GM21619 (cell line): ENCODE data around the gene POLR2A.
"Not testable (repeated sequence)": the region's sequence is repeated elsewhere in the genome, so short reads cannot be mapped to it uniquely, and the experiment has no call there.

Experiments used
- ATAC-seq: cut with Tn5 transposase; IDR thresholded peaks from one replicate; pipeline ENCODE4 v1.9.1; 2021; ENCODE audit not compliant: unreplicated experiment

POLR2A gene

GRCh38 chr17:7478276-7479212, 5.6 kb upstream of the POLR2A start:
- ATAC-seq, result no peak

- ATAC-seq, result no peak
These were observed 4.7 kb upstream of the POLR2A start, which contains the start of gene ZBTB4 for GRCh38 chr17:7479213-7480088. TSS of gene ZBTB4 (minus strand) at chr17:7479631. CDS start at chr17:7466801, 12,830 bp downstream.

- no peak for ATAC-seq
These were observed 4.1 kb upstream of the POLR2A start for GRCh38 chr17:7480089-7480384.

DNA sequence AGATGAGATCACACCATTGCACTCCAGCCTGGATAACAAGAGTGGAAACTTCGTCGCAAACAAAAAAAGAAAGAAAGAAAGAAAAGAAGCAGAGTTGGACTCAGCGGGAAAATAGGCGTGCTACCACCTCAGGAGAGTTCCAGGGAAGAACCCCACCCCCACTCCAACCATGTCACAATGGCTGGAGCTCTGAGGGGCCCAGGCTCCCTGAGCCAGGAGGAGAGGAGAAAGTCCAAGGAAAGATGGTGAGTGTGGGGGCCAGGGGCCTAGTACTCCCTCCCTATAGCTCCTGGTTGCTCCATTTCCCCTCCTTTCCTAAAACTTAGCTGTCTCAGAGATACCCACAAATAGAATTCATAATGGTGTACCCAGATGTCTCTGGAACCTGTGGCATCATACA, 2.9 kb upstream of the POLR2A start, which contains the start of gene SLC35G6:
Gene SLC35G6 (plus strand): TSS at position 172 of the 400 bp plus-strand sequence. CDS start 71 bp downstream, at position 243.
- not testable (repeated sequence) for ATAC-seq

GRCh38 chr17:7481842-7482741, 2.1 kb upstream of the POLR2A start:
- ATAC-seq, result not testable (repeated sequence)

- ATAC-seq, result not testable (repeated sequence)
These were observed 1.5 kb upstream of the POLR2A start for GRCh38 chr17:7482742-7483088.

DNA sequence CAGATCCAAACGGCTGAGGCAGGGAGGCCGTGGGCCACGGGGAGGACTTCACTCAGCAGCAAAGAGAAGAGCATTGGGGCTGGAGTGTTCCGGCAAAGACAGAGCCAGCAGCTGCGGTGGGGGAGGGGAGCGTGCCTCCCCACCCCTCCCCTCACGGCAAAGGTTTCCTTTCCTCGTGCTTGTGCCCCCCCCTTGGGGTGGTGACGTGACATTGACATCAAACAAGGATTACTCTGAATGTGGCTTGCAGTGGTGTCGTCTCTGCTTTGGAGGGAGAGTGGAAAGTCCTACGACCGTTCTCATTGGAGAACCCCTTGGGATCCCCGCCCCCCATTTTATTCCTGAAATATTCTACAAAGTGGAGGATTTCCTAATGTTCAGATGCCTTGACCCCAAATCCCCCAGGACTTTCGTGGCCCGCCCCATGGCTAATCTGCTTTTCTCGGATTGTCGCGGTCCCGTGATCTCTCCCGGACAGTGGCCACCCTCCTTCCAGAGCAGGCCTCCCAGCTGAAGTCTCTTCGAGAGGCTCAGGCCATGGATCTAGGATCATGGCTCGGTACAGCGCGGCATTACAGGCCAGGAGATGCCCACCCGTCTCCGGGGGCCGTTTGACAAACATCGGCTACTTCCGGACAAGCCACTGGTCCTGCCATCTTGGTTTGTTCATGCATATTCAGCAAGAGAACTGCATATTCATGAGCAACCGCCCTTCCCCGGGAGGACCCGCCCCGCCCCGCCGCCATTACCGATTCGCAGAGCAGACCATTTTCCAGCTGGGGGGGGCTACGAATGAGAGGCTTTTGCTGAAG, 705 bp upstream of the POLR2A start:
- peak; percentile 29 for ATAC-seq

DNA sequence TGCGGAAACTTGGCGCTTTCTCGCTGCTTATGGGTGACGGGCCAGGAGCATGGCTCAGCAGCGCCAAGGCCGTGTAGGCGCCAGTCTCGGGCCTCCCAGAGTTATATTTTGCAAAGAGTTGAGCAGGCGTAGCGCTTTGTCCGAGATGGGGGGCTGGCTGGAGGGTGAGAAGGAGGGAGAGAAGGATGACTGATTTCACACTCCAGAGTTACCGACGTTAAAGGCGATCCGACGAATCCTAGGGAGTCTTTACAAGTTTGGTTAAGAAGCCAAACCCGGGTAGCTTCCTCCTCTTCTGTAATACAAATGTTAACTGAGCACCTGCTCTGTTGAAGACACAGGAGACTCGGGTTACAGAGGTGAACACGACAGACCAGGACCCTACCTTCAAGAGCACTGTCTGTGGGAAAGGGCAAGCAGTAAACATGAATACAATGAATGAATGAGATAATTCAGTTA, 782 bp downstream of the POLR2A start:
- ATAC-seq, result no peak

DNA sequence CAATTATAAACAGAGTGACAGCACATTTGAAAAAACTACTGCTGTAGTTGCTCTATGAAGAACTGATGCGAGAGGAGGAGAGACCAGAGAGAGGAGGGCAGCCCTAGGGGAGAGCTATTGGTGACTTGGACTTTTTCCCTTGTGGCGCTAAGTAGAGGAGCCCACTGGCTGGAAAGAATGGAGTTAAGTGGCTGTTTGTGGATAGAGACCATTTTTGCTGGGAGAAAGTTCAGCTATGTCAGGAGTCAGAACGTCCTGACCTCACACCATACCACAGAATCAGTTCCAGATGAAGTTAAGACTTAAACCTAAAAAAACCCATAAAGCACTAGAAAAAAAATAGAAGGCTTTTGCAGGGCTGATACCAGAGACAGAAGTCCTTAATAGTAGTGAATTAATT, 2.0 kb downstream of the POLR2A start:
- no peak for ATAC-seq

DNA sequence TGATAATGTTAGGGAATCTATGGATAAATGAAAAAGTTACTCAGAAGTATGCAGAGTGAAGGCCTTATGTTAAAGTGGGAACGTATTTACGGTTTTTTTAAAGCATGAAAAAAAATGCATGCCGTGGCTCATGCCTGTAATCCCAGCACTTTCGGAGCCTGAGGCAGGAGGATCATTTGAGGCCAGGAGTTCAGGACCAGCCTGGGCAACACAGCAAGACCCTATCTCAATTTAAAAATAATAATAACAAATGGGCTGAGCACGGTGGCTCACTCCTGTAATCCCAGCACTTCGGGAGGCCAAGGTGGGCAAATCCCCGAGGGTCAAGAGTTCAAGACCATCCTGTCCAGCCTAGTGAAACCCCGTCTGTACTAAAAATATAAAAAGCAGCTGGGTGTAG, 6.0 kb downstream of the POLR2A start:
- ATAC-seq, result no peak

GRCh38 chr17:7491583-7491982, 7.4 kb downstream of the POLR2A start:
- ATAC-seq, result no peak

DNA sequence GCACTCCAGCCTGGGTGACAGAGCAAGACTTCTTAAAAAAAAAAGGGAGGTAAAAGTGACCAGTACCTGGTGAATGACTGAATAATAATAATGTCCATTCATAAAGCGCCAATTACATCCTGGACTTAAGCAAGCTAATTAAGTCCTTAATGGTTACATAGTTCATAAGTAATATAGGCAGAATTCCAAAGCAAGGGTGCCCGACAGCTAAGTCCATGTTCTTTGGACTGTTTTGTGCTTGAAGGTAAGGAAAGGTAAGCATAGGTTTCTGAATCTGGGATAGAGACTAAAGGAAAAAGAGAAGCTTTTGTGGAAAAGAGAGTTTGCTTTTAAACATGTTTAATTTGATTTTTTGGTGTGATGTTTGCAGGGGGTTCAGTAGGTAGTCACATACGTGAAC, 9.8 kb downstream of the POLR2A start:
- ATAC-seq, result no peak

- ATAC-seq, result no peak
These were observed 11.8 kb downstream of the POLR2A start for GRCh38 chr17:7495906-7496434.

DNA sequence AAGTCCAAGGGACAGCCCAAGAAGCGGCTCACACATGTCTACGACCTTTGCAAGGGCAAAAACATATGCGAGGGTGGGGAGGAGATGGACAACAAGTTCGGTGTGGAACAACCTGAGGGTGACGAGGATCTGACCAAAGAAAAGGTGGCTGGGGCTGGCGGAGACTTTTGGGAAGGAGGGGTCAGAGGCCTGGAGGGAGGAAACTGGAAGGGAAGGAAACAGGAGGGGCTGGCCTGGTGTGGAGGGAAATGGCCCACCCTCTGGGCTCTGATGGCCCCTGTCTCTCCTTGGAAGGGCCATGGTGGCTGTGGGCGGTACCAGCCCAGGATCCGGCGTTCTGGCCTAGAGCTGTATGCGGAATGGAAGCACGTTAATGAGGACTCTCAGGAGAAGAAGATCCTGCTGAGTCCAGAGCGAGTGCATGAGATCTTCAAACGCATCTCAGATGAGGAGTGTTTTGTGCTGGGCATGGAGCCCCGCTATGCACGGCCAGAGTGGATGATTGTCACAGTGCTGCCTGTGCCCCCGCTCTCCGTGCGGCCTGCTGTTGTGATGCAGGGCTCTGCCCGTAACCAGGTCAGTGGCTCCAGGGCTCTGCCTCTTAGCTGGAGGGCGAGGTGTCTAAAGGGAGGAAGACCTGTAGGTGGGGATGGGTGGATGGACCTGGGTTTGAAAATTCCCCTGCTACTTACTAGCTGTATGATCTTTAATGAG, 12.5 kb downstream of the POLR2A start:
- no peak for ATAC-seq

DNA sequence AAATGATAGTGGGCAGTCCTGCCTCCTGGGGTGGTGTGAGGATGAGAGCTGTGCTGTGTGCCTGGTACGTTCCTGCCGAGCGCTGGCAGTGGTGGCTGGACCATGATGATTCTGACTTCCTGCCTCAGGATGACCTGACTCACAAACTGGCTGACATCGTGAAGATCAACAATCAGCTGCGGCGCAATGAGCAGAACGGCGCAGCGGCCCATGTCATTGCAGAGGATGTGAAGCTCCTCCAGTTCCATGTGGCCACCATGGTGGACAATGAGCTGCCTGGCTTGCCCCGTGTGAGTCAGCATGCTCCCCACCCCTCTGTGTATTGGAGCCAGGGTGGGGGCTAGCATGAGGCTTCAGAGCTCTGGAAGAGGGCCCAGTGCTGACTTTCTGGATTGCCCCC, 13.1 kb downstream of the POLR2A start:
- no peak for ATAC-seq

GRCh38 chr17:7497636-7498035, 13.5 kb downstream of the POLR2A start:
- no peak for ATAC-seq

DNA sequence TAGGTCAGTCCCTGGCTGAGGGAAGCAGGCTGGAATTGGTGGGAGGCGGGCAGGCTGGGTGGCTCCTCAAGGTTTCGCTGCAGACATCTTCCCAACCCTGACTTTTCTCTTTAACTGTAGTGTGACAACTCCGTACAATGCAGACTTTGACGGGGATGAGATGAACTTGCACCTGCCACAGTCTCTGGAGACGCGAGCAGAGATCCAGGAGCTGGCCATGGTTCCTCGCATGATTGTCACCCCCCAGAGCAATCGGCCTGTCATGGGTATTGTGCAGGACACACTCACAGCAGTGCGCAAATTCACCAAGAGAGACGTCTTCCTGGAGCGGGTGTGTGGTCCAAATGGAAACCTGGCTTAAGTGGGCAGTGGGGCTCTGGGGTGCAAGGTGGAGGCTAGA, 15.0 kb downstream of the POLR2A start:
- no peak for ATAC-seq

- ATAC-seq, result no peak
These were observed 17.6 kb downstream of the POLR2A start for GRCh38 chr17:7501729-7502128.
